Measurements from ENCODE around the gene IFNG.

The IFNG gene

GRCh38 chr12:68140556-68140955 lies 19.0 kb downstream of the IFNG start:
- TF ChIP-seq SNAI2 (CRISPR knock-in tag; IDR thresholded peaks at IDR 0.05) (no peak), ZNF70 (CRISPR knock-in tag; IDR thresholded peaks at IDR 0.05) (no peak), ESRRG (CRISPR knock-in tag; IDR thresholded peaks at IDR 0.05) (no peak), ZFP3 (CRISPR knock-in tag; IDR thresholded peaks at IDR 0.05) (no peak), CREB5 (CRISPR knock-in tag; IDR thresholded peaks at IDR 0.05; ENCODE audit: low read depth) (no peak), CSDC2 (CRISPR knock-in tag; IDR thresholded peaks at IDR 0.05) (no peak), OSR1 (CRISPR knock-in tag; IDR thresholded peaks at IDR 0.05) (no peak)
- TF ChIP-seq, protein P1, sequence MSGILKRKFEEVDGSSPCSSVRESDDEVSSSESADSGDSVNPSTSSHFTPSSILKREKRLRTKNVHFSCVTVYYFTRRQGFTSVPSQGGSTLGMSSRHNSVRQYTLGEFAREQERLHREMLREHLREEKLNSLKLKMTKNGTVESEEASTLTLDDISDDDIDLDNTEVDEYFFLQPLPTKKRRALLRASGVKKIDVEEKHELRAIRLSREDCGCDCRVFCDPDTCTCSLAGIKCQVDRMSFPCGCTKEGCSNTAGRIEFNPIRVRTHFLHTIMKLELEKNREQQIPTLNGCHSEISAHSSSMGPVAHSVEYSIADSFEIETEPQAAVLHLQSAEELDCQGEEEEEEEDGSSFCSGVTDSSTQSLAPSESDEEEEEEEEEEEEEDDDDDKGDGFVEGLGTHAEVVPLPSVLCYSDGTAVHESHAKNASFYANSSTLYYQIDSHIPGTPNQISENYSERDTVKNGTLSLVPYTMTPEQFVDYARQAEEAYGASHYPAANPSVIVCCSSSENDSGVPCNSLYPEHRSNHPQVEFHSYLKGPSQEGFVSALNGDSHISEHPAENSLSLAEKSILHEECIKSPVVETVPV (CRISPR knock-in tag; IDR thresholded peaks at IDR 0.05): no peak
- TF ChIP-seq, protein P2, sequence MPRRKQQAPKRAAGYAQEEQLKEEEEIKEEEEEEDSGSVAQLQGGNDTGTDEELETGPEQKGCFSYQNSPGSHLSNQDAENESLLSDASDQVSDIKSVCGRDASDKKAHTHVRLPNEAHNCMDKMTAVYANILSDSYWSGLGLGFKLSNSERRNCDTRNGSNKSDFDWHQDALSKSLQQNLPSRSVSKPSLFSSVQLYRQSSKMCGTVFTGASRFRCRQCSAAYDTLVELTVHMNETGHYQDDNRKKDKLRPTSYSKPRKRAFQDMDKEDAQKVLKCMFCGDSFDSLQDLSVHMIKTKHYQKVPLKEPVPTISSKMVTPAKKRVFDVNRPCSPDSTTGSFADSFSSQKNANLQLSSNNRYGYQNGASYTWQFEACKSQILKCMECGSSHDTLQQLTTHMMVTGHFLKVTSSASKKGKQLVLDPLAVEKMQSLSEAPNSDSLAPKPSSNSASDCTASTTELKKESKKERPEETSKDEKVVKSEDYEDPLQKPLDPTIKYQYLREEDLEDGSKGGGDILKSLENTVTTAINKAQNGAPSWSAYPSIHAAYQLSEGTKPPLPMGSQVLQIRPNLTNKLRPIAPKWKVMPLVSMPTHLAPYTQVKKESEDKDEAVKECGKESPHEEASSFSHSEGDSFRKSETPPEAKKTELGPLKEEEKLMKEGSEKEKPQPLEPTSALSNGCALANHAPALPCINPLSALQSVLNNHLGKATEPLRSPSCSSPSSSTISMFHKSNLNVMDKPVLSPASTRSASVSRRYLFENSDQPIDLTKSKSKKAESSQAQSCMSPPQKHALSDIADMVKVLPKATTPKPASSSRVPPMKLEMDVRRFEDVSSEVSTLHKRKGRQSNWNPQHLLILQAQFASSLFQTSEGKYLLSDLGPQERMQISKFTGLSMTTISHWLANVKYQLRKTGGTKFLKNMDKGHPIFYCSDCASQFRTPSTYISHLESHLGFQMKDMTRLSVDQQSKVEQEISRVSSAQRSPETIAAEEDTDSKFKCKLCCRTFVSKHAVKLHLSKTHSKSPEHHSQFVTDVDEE (CRISPR knock-in tag; IDR thresholded peaks at IDR 0.05): no peak
- TF ChIP-seq, protein P3, sequence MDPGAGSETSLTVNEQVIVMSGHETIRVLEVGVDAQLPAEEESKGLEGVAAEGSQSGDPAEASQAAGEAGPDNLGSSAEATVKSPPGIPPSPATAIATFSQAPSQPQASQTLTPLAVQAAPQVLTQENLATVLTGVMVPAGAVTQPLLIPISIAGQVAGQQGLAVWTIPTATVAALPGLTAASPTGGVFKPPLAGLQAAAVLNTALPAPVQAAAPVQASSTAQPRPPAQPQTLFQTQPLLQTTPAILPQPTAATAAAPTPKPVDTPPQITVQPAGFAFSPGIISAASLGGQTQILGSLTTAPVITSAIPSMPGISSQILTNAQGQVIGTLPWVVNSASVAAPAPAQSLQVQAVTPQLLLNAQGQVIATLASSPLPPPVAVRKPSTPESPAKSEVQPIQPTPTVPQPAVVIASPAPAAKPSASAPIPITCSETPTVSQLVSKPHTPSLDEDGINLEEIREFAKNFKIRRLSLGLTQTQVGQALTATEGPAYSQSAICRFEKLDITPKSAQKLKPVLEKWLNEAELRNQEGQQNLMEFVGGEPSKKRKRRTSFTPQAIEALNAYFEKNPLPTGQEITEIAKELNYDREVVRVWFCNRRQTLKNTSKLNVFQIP (CRISPR knock-in tag; IDR thresholded peaks at IDR 0.05; ENCODE audit: borderline replicate concordance, low read depth): no peak
- no peak for ATAC-seq

DNA sequence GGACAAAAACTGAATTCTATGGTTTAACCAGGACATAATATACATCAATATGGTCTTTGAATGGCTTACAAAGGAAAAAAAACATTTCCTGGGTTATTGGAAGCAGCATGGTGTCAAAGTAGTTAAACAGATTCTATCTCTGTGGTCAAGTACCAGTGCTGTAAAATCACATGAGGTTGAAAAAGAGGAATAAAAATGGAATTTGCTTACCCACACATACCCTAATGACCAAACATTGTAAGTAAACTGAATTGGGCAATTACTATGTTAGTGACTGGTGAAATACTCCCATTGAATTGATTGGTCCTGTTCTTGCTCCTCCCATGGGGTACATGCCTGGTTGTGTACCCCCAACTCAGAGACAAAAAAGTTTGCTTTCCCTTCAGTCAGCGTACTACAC lies 19.6 kb downstream of the IFNG start:
- ATAC-seq: no peak
- no peak for TF ChIP-seq CSDC2 (CRISPR knock-in tag; IDR thresholded peaks at IDR 0.05)
- TF ChIP-seq, protein P4, sequence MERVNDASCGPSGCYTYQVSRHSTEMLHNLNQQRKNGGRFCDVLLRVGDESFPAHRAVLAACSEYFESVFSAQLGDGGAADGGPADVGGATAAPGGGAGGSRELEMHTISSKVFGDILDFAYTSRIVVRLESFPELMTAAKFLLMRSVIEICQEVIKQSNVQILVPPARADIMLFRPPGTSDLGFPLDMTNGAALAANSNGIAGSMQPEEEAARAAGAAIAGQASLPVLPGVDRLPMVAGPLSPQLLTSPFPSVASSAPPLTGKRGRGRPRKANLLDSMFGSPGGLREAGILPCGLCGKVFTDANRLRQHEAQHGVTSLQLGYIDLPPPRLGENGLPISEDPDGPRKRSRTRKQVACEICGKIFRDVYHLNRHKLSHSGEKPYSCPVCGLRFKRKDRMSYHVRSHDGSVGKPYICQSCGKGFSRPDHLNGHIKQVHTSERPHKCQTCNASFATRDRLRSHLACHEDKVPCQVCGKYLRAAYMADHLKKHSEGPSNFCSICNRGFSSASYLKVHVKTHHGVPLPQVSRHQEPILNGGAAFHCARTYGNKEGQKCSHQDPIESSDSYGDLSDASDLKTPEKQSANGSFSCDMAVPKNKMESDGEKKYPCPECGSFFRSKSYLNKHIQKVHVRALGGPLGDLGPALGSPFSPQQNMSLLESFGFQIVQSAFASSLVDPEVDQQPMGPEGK (CRISPR knock-in tag; IDR thresholded peaks at IDR 0.05; ENCODE audit: borderline replicate concordance): no peak
- TF ChIP-seq, protein P3 (CRISPR knock-in tag; IDR thresholded peaks at IDR 0.05; ENCODE audit: borderline replicate concordance, low read depth): no peak

DNA sequence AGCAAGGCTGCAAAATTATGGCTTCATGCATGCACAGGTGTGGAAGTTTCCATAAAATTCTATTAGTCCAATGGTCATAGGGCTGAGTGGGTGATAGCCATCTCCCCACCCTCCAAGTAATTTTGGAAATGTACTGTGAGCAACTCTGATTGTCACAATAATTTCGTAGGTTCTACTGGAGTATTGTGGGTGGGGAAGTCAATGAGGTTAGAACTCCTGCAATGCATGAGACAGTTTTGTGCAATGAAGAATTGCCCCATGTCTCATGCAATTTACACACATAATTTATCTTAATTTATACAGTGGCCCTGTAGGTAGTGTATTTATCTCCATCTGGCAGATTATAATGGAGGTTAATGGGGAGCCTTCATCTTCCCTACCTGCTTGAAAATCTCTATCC lies 20.5 kb downstream of the IFNG start:
- ATAC-seq: no peak
- no peak for TF ChIP-seq ZC3H10 (CRISPR knock-in tag; IDR thresholded peaks at IDR 0.05)
- TF ChIP-seq TOX (CRISPR knock-in tag; IDR thresholded peaks at IDR 0.05; ENCODE audit: borderline replicate concordance): no peak
- TF ChIP-seq, protein P3 (CRISPR knock-in tag; IDR thresholded peaks at IDR 0.05; ENCODE audit: borderline replicate concordance, low read depth): no peak
- no peak for TF ChIP-seq CREB5 (CRISPR knock-in tag; IDR thresholded peaks at IDR 0.05; ENCODE audit: low read depth)
- no peak for TF ChIP-seq ZFP30 (CRISPR knock-in tag; IDR thresholded peaks at IDR 0.05)
- TF ChIP-seq, protein P2 (CRISPR knock-in tag; IDR thresholded peaks at IDR 0.05): no peak
- TF ChIP-seq BACH2 (CRISPR knock-in tag; IDR thresholded peaks at IDR 0.05; ENCODE audit: borderline replicate concordance): no peak
- TF ChIP-seq, protein P1 (CRISPR knock-in tag; IDR thresholded peaks at IDR 0.05): no peak
- TF ChIP-seq ZNF565 (CRISPR knock-in tag; conservative IDR thresholded peaks at IDR 0.05; ENCODE audit: low read depth): no peak
- no peak for TF ChIP-seq ZNF70 (CRISPR knock-in tag; IDR thresholded peaks at IDR 0.05)

Measured in SK-N-SH treated with all-trans-retinoic acid at 6 μM for 48 hours (cell line).